LNCaP clone FGC (cell line): ENCODE data around the gene MTFR1L.

Experiments
- DNase-seq: peaks from one replicate; pipeline ENCODE4 v3.0.0-alpha.2; 2011; ENCODE audit warnings: low read depth
- H3K4me3 ChIP-seq: 2 replicates; pipeline ENCODE4 v1.5.1; 2011; ENCODE audit warnings: mild to moderate bottlenecking, low read depth, low read length, control low read depth
- TF ChIP-seq, protein P1 (sequence below): IDR thresholded peaks from 2 replicates; pipeline ENCODE4 v1.5.1; 2012; ENCODE audit warnings: mild to moderate bottlenecking; ENCODE audit not compliant: control insufficient read depth, insufficient read depth; ENCODE audit errors: extremely low read depth

MTFR1L gene

DNA sequence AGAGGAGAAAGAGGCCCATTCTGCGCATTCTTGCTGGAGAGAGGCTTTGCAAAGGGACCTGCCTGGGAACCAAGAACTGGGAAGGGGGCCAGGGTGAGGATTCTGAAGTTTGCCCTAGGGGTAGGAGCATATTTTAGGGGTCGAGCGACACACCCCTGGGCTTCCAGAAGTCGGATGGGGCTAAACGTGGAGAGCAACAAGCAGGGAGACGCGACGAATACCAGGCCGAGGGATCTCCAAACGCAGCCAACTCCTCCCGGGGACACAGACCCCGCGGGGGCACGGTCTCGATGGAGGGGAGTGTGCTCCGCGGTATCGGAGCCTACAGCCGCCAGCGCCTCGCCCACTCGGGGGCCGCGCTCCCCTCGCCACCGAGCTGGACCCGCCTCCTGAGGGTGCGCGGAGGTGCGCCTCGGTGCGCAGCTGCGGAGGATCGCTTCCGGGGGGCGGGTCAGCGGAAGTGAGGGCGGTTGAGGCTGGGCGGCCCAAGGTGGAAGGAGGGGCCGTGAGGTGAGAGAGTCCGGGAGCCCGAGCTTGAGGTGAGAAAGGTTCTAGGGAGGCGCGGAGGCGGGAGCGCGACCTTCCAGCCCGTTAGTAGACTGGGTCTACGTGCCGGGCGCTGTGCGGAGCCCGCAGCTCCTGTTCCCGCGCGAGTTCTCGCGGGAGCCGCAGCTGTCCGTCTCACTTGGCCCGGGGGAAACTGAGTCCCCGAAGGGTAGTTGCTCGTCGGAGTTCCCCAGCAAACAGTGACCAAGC lies at the start of gene MTFR1L:
TSS of gene MTFR1L (plus strand) at position 464 of the 756 bp plus-strand sequence. CDS start 3,151 bp downstream, outside the sequence.
- DNase-seq, result peak; percentile 46
- TF ChIP-seq, protein P1, sequence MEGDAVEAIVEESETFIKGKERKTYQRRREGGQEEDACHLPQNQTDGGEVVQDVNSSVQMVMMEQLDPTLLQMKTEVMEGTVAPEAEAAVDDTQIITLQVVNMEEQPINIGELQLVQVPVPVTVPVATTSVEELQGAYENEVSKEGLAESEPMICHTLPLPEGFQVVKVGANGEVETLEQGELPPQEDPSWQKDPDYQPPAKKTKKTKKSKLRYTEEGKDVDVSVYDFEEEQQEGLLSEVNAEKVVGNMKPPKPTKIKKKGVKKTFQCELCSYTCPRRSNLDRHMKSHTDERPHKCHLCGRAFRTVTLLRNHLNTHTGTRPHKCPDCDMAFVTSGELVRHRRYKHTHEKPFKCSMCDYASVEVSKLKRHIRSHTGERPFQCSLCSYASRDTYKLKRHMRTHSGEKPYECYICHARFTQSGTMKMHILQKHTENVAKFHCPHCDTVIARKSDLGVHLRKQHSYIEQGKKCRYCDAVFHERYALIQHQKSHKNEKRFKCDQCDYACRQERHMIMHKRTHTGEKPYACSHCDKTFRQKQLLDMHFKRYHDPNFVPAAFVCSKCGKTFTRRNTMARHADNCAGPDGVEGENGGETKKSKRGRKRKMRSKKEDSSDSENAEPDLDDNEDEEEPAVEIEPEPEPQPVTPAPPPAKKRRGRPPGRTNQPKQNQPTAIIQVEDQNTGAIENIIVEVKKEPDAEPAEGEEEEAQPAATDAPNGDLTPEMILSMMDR, result no peak
- H3K4me3 ChIP-seq, result peak within 1 kb of the TSS; percentile 71

DNA sequence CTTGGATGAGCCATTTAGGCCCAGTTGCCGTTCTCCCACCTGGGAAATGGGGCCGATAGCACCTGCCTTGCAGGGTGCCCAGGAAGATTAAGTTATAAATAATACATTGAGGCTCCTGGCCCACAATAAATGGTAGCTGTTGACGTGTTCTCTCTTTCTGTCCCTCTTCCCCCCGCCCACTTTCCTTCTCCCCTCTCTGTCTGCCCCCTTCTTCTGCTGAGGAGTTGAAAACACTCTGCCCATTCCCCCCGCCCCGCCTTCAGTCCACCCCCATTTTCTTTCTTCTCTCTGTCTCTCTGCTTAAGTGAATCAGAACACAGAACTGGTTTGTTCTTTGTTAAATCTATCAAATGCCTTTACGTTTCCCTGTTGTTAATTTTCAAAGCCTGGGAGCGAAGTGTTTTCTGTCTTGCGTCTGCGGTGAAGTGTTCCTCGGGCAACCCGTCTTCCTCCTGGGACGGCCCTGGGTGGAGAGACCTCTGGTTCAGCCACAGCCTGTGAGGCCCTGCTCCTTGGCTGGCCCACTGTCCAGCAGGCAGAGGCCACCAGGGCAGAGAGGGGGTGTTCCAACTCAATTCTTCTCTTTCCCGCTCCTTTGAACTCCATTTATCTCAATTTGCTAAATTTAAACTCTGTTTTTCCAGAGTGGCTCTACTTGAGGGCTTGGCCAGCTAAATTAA lies 49.1 kb upstream of the MTFR1L start:
- TF ChIP-seq, protein P1, result no peak
- H3K4me3 ChIP-seq, result no peak overlapping the region
- DNase-seq, result no peak

DNA sequence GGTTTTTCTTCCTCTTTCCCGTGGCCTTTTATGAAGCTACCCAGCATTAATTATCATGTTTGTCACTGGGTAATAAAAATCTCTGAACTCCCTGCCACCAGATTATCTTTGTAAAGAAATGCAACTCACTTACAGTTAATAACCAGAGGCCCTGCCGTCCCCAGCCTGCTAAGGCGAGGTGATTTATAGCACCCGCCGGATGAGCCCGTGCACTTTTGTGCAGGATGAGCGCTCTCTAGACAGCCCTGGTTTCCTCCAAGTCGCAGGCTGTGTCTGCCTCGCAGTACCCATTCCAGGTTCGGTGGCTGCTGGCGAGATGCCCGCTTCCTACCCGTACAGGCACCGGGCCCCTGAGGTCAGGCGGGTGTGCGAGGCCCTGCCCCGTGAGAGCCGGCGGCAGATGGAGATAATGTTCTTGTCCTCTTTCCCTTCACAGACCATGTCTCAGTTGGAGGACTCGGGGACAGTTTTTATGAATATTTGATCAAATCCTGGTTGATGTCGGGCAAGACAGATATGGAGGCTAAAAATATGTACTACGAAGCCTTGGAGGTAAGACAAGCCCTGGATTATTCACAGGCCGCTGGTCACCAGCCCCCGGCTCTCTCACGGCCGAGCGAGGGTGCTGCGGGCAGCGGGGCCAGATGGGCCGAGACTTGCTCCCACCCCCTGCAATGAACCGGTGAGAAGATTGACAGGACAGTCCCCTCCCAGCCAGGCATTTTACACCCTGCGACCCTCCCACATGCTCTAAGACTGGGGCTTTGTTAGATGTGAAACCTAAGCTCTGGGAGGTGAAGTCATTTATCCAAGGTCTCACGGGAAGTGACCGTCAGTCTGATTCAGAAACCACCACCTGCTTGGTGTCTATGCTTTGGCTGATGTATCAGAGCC lies 48.3 kb upstream of the MTFR1L start:
- no peak for DNase-seq
- TF ChIP-seq, protein P1, result no peak
- H3K4me3 ChIP-seq, result no peak overlapping the region

- no peak overlapping the region for H3K4me3 ChIP-seq
- TF ChIP-seq, protein P1, result no peak
- no peak for DNase-seq
Measured at GRCh38 chr1:25772164-25772563, 47.6 kb upstream of the MTFR1L start.

DNA sequence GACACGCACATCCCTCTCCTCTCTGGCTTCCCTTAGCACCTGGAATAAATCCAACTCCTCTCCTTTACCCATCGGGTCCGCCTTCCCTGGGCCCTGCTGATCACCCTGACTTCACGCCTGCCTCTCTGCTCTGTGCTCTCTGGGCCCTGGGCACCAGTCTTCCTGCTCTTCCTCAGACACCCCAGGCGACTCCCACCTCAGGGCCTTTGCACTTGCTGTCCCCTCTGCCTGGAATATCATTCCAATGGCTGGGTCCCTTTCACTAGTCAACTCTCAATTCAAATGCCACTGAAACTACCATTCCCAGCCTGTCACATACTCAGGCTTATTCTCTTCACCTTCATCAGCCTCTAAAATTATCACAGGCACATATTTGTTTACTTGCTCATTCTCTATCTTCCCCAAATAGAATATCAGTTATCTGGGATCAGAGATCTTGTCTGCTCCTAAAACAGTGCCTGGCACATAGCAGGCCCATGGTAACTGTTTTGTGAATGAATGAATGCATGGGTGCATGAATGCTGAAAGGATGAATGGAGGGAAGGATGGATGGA lies 47.0 kb upstream of the MTFR1L start:
- TF ChIP-seq, protein P1, result no peak
- no peak overlapping the region for H3K4me3 ChIP-seq
- no peak for DNase-seq

GRCh38 chr1:25773441-25774125 lies 46.2 kb upstream of the MTFR1L start:
- TF ChIP-seq, protein P1, result no peak
- no peak for DNase-seq

More at GRCh38 chr1:25773441-25774125, 46.2 kb upstream of the MTFR1L start:
- H3K4me3 ChIP-seq, result no peak overlapping the region
